ENCODE data around the gene GPR6. TPM values are rescaled to one million over a fixed set of nuclear protein-coding genes. Genes with fewer than 3 reads are reported as not detected.

GPR6 gene
- total RNA-seq, 1 experiment from 2014 or later = 0.20 TPM

GRCh38 chr6:109991201-109992101 lies 13.3 kb downstream of the GPR6 start:
- no peaks in the 10 kb centered on the region; a peak in 1 of 7 replicates for H3K36me3 Mint-ChIP-seq (ENCODE audit: insufficient read depth in 1 of 3, low read depth in 3 of 3)
- Histone ChIP-seq H3K9ac (ENCODE audit: extremely low read depth, insufficient read length, low read length) (no peak overlapping the region), H3K79me2 (ENCODE audit: insufficient read depth, low read length) (no peaks in the 10 kb centered on the region), H3K4me2 (ENCODE audit: insufficient read depth, insufficient read length, low read length) (no peak overlapping the region), H4K5ac (ENCODE audit: insufficient read length, low read depth, low read length) (no peak overlapping the region), H2AK5ac (ENCODE audit: insufficient read length, low read length) (no peak overlapping the region), H2BK120ac (ENCODE audit: low read depth, low read length, poor library complexity, severe bottlenecking) (no peak overlapping the region), H3T11ph (ENCODE audit: low read length) (no peak overlapping the region), H3K9me3 (ENCODE audit: control insufficient read depth, low read depth, low read length) (no peaks in the 10 kb centered on the region), H3K56ac (ENCODE audit: insufficient read length, low read depth, low read length) (no peak overlapping the region), H2BK20ac (ENCODE audit: low read depth, low read length, poor library complexity, severe bottlenecking) (no peak overlapping the region), H3K23me2 (ENCODE audit: insufficient read length, low read depth, low read length, poor library complexity, severe bottlenecking) (no peaks in the 10 kb centered on the region), H3K18ac (ENCODE audit: insufficient read length, low read depth, low read length) (no peak overlapping the region), H2BK12ac (ENCODE audit: insufficient read length, low read depth, low read length) (no peak overlapping the region), H2AFZ (ENCODE audit: low read length) (no peak overlapping the region), H2BK5ac (ENCODE audit: insufficient read length, low read length) (no peak overlapping the region), H3K79me1 (ENCODE audit: insufficient read depth, low read depth, low read length, poor library complexity, severe bottlenecking) (no peaks in the 10 kb centered on the region), H3K4ac (ENCODE audit: low read depth, low read length) (no peak overlapping the region), H2BK15ac (ENCODE audit: low read depth, low read length) (no peak overlapping the region), H4K91ac (ENCODE audit: insufficient read length, low read depth, low read length) (no peak overlapping the region), H3K27me3 (ENCODE audit: insufficient read depth, low read length) (no peaks in the 10 kb centered on the region), H3K14ac (ENCODE audit: insufficient read depth, low read length) (no peak overlapping the region), H4K20me1 (ENCODE audit: control insufficient read depth, insufficient read depth, insufficient read length) (no peaks in the 10 kb centered on the region), H3K27ac (ENCODE audit: insufficient read length, low read depth, low read length) (no peak overlapping the region), H3K23ac (ENCODE audit: insufficient read length, low read depth, low read length) (no peak overlapping the region), H3K4me1 (ENCODE audit: insufficient read depth, low read length) (no peaks in the 10 kb centered on the region), H4K8ac (replicated peaks; ENCODE audit: insufficient read length, low read depth, low read length) (no peak overlapping the region)
- no CpG with 5 or more reads among the region's 4 CpGs for whole genome bisulfite sequencing (ENCODE audit: extremely low coverage, insufficient read length, low lambda C conversion rate)
- no peak for DNase-seq
- no peaks in the 10 kb centered on the region for H3K4me1 Mint-ChIP-seq
- no peak overlapping the region for H3K27ac Mint-ChIP-seq
- TF ChIP-seq, protein P1, sequence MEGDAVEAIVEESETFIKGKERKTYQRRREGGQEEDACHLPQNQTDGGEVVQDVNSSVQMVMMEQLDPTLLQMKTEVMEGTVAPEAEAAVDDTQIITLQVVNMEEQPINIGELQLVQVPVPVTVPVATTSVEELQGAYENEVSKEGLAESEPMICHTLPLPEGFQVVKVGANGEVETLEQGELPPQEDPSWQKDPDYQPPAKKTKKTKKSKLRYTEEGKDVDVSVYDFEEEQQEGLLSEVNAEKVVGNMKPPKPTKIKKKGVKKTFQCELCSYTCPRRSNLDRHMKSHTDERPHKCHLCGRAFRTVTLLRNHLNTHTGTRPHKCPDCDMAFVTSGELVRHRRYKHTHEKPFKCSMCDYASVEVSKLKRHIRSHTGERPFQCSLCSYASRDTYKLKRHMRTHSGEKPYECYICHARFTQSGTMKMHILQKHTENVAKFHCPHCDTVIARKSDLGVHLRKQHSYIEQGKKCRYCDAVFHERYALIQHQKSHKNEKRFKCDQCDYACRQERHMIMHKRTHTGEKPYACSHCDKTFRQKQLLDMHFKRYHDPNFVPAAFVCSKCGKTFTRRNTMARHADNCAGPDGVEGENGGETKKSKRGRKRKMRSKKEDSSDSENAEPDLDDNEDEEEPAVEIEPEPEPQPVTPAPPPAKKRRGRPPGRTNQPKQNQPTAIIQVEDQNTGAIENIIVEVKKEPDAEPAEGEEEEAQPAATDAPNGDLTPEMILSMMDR (conservative IDR thresholded peaks at IDR 0.05) = no peak
- no peaks in the 10 kb centered on the region for H3K9me3 Mint-ChIP-seq
- H3K27me3 Mint-ChIP-seq (ENCODE audit: low read depth) = peaks cover 2% of the 10 kb centered on the region; the same call in 1 of the 2 replicates
- no peak overlapping the region for H3K4me3 Mint-ChIP-seq

Measured in H9 (cell line).